A549 treated with DMSO at 1 μM for 4 hours (cell line): Measurements from ENCODE around the gene TMEM116. TPM values are rescaled to one million over a fixed set of nuclear protein-coding genes. Genes with fewer than 3 reads are reported as not detected.

Experiments
- total RNA-seq: library from RNA; stranded (reverse); fragments of 200-300 nt; extraction: Qiagen RNA extraction; gene quantifications from 5 replicates; pipeline ENCODE4 v1.2.3, GENCODE V29; 2022; ENCODE audit warnings: low read depth

Gene TMEM116
- 5.0 to 8.9 TPM (median 6.4 TPM) in 5 replicates for total RNA-seq

GRCh38 chr12:112012775-112013600 is at the start of gene TMEM116, which contains the start of gene ERP29:
TMEM116 (minus strand) TSS chr12:112013165; CDS start chr12:112005270, 7,895 bp downstream.
ERP29 (plus strand) TSS chr12:112013426; CDS start chr12:112013466, 40 bp downstream.

Other genes with a start within 250 kb of the TMEM116 start
- 81.1 to 93.8 TPM (median 88.2 TPM) in 5 replicates for gene ALDH2, start 246.2 kb downstream of the TMEM116 start, total RNA-seq
- gene MAPKAPK5, start 170.9 kb downstream of the TMEM116 start, total RNA-seq, result 46.4 to 57.4 TPM (median 56.6 TPM) in 5 replicates
- gene ERP29, start 261 bp upstream of the TMEM116 start, total RNA-seq, result 120 to 132 TPM (median 126 TPM) in 5 replicates
- gene NAA25, start 95.6 kb upstream of the TMEM116 start, total RNA-seq, result 21.1 to 32.7 TPM (median 27.7 TPM) in 5 replicates
- gene TRAFD1, start 112.4 kb upstream of the TMEM116 start, total RNA-seq, result 19.3 to 20.8 TPM (median 20.5 TPM) in 5 replicates